Nephron progenitor cell (in vitro differentiated cells): ENCODE measurements around the gene CRACDL.
A peak's percentile ranks its signal among the peaks of the same experiment; 100 is the strongest.

Experiments used
- DNase-seq: peaks from one replicate; pipeline ENCODE4 v3.0.0; 2021
- H3K27ac Mint-ChIP-seq: 2 replicates; pipeline ENCODE4 v1.8.0; 2021; ENCODE audit warnings: mild to moderate bottlenecking, moderate library complexity, mixed read lengths
- H3K27me3 Mint-ChIP-seq: 2 replicates; pipeline ENCODE4 v1.8.0; 2021; ENCODE audit warnings: mild to moderate bottlenecking, low read depth, mixed read lengths; ENCODE audit not compliant: poor library complexity
- H3K36me3 Mint-ChIP-seq: 2 replicates; pipeline ENCODE4 v1.8.0; 2021; ENCODE audit warnings: low read depth, mixed read lengths
- H3K4me1 Mint-ChIP-seq: 2 replicates; pipeline ENCODE4 v1.8.0; 2021; ENCODE audit warnings: mixed read lengths
- H3K4me3 Mint-ChIP-seq: 2 replicates; pipeline ENCODE4 v1.8.0; 2021; ENCODE audit warnings: mild to moderate bottlenecking, moderate library complexity, mixed read lengths
- H3K9me3 Mint-ChIP-seq: 2 replicates; pipeline ENCODE4 v1.8.0; 2021; ENCODE audit warnings: mild to moderate bottlenecking, moderate library complexity, mixed read lengths
- CTCF ChIP-seq: fragments of 200-600 bp; sonication (generic); IDR thresholded peaks from 2 replicates; pipeline ENCODE4 v1.5.0; 2021; ENCODE audit warnings: antibody characterized with exemption

Gene CRACDL

DNA sequence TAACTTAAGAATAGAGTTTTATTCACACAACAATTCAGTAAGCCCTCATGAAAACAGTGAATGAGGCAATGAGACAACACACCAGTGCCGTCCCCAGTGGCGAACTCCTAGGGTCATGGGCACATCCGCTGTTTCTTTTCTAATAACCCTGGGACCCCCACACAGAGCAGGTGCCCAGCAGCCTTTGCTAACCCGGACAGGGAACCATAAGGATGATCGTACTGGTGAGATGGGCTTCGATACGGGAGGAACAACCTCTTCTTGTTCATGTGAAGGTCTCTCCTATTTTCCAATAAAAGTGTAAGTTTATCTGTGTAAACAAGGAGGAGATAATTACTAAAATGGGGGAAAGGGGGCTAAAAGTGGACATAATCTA, 107.7 kb downstream of the CRACDL start:
- Mint-ChIP-seq H3K27ac (no peak overlapping the region), H3K9me3 (peaks cover 4% of the 10 kb centered on the region), H3K4me3 (no peak overlapping the region), H3K27me3 (peaks cover 42% of the 10 kb centered on the region), H3K4me1 (peaks cover 41% of the 10 kb centered on the region), H3K36me3 (no peaks in the 10 kb centered on the region)
- no peak for DNase-seq
- no peak for TF ChIP-seq CTCF

DNA sequence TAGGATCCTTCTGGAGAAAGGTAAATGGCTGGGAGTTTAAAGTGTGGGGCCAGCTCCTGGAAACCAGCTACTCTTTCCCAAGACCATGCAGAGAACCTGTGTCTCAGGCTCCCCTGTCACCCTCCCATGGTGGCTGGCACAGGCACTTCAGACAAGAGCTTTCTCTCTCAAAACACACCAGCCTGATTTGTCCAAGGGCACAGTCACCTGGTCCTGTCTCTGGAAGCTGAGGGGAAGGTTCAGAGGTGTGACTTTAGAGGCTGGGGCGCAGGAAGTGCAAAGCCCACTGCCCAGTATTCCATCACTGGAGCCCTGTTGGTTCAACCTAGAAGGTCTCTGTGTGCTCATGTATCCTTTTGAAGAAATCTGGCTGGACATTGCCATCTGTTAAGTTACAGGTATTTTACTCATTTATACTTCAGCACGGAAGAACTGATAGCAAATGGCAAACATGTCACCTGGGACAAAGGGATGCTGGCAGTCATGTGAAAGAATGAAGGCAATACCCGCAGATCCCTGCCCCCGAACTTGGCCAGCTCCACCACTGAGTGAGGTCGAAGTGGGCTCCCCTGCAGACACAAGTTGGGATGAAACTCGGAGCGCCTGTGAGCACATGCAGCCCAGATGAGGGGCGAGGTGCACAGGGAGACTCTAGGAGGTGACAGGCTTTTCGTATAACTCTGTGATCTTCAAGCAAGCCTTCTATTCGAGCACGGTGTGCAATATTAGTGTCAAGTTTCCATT, 108.2 kb downstream of the CRACDL start:
- no peak overlapping the region for H3K4me3 Mint-ChIP-seq
- no peaks in the 10 kb centered on the region for H3K36me3 Mint-ChIP-seq
- H3K27ac Mint-ChIP-seq, result no peak overlapping the region
- no peak for DNase-seq
- peaks cover 5% of the 10 kb centered on the region for H3K9me3 Mint-ChIP-seq
- peaks cover 46% of the 10 kb centered on the region for H3K27me3 Mint-ChIP-seq
- no peak for TF ChIP-seq CTCF
- H3K4me1 Mint-ChIP-seq, result peaks cover 37% of the 10 kb centered on the region

GRCh38 chr2:98826856-98827255, 109.2 kb downstream of the CRACDL start:
- Mint-ChIP-seq H3K27me3 (peaks cover 46% of the 10 kb centered on the region), H3K4me3 (no peak overlapping the region), H3K9me3 (peaks cover 5% of the 10 kb centered on the region), H3K27ac (no peak overlapping the region), H3K36me3 (no peaks in the 10 kb centered on the region), H3K4me1 (peaks cover 28% of the 10 kb centered on the region)
- no peak for DNase-seq
- no peak for TF ChIP-seq CTCF

- DNase-seq, result no peak
These were observed 110.2 kb downstream of the CRACDL start for GRCh38 chr2:98825858-98826257.

DNA sequence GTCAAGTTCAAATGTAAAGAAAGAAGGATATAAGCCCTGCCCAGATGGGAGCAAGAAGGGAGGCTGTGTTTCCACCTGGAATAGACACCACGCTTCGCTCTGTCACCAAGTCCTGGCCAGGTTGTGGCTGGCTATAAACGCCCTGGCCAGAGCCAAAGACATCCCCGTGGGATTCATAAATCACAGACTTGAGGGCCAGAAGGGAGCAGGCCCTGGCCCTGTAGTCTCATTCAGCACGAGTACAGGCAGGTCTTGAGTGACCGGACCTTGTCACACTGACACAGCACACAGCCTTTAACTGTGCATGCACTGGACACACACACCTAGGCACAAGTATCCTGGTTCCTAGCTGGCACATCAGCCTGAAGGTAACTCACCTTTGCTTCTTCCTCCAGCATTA, 110.6 kb downstream of the CRACDL start:
- peaks cover 15% of the 10 kb centered on the region for H3K4me1 Mint-ChIP-seq
- H3K27me3 Mint-ChIP-seq, result peaks cover 59% of the 10 kb centered on the region
- no peak for TF ChIP-seq CTCF
- H3K27ac Mint-ChIP-seq, result no peak overlapping the region
- DNase-seq, result peak; percentile 40
- H3K9me3 Mint-ChIP-seq, result peaks cover 9% of the 10 kb centered on the region
- no peaks in the 10 kb centered on the region for H3K36me3 Mint-ChIP-seq
- H3K4me3 Mint-ChIP-seq, result no peak overlapping the region

More at GRCh38 chr2:98825858-98826257, 110.2 kb downstream of the CRACDL start:
- H3K36me3 Mint-ChIP-seq, result no peaks in the 10 kb centered on the region
- H3K27ac Mint-ChIP-seq, result no peak overlapping the region
- peaks cover 54% of the 10 kb centered on the region for H3K27me3 Mint-ChIP-seq
- H3K9me3 Mint-ChIP-seq, result peaks cover 9% of the 10 kb centered on the region
- H3K4me3 Mint-ChIP-seq, result no peak overlapping the region
- H3K4me1 Mint-ChIP-seq, result peaks cover 18% of the 10 kb centered on the region
- no peak for TF ChIP-seq CTCF

DNA sequence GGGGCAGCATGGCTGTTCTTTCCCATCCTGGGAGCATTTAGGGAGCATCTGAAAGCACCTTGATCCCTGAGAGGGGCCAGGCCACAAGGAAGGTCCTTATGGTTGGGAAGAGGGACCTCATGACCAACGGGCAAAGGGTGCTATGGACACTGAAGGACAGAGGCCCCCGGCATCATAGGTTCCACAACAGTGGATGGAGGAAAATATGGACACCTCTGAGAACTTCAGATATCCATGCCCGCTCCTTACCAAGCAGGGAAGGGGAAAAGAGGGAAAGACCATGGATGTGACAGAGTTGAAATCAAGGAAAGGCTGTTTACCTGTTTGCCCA, 111.0 kb downstream of the CRACDL start:
- peaks cover 63% of the 10 kb centered on the region for H3K27me3 Mint-ChIP-seq
- H3K9me3 Mint-ChIP-seq, result peaks cover 9% of the 10 kb centered on the region
- TF ChIP-seq CTCF, result no peak
- H3K27ac Mint-ChIP-seq, result no peak overlapping the region
- no peak for DNase-seq
- no peaks in the 10 kb centered on the region for H3K36me3 Mint-ChIP-seq
- peaks cover 15% of the 10 kb centered on the region for H3K4me1 Mint-ChIP-seq
- no peak overlapping the region for H3K4me3 Mint-ChIP-seq
